Measurements from ENCODE around the gene CHCHD2.
A peak's percentile ranks its signal among the peaks of the same experiment; 100 is the strongest.
"Not testable (repeated sequence)": the region's sequence is repeated elsewhere in the genome, so short reads cannot be mapped to it uniquely, and the experiment has no call there.

Gene CHCHD2

DNA sequence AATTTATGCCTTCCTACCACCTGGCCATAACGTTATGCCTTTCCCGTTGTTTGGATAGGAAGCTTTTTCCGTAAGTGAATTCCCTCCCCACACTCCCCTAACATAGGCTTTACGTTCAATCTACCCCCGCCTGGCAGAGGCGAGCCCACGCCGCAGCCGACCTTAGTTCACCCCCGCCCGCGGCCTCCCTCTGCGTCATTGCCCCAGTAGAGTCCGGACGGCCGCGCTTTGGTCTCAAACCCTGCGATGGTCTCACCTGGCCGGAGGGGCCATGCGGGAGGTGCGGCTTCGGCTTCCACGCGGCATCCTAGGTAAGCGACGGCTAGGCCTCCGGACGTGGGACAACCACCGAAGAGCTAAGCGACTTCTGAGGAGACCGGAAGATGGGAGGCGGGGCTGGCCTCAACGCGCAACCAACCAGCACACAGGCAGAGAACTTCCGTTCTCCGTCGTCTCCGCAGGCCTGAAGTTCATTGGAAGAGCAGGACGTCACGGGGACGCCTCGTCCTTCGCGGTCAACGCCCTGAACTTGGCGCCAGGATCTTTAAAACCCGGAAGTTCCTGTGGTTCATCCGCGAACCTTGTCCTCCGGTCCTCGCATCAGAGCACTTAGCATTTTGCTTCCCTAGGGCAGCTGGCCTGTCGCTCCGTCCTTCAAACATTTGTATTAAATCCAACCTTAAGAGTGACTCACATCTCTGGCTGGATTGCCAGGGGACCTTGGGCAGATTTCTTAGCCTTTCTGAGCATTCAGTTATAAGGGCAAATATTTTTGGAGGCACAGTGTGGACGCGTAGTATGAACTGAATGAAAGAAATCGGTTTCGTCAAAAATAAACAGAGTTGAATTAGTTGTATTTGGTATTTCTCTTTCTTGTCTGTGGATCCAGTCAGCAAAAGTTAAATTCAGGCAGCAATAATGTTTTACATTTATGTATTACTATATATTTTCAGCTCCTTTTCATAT is at the start of gene CHCHD2:
Gene CHCHD2 (minus strand): TSS at position 369 of the 966 bp plus-strand sequence. CDS start 63 bp downstream, at position 306.
- H3K4me3 ChIP-seq (ENCODE audit: low read length), result peak within 1 kb of the TSS; percentile 100
- TF ChIP-seq CTCF (conservative IDR thresholded peaks at IDR 0.05; ENCODE audit: low read depth, low read length), result no peak
- DNase-seq (ENCODE audit: low read depth), result peak; percentile 98

- not testable (repeated sequence) for DNase-seq (ENCODE audit: low read depth); H3K4me3 ChIP-seq (ENCODE audit: low read length)
Observed at GRCh38 chr7:56131062-56131461, 24.8 kb upstream of the CHCHD2 start.

GRCh38 chr7:56127241-56127975 is 21.1 kb upstream of the CHCHD2 start:
- no peak overlapping the region for H3K4me3 ChIP-seq (ENCODE audit: low read length)
- TF ChIP-seq CTCF (conservative IDR thresholded peaks at IDR 0.05; ENCODE audit: low read depth, low read length), result no peak
- DNase-seq (ENCODE audit: low read depth), result no peak

DNA sequence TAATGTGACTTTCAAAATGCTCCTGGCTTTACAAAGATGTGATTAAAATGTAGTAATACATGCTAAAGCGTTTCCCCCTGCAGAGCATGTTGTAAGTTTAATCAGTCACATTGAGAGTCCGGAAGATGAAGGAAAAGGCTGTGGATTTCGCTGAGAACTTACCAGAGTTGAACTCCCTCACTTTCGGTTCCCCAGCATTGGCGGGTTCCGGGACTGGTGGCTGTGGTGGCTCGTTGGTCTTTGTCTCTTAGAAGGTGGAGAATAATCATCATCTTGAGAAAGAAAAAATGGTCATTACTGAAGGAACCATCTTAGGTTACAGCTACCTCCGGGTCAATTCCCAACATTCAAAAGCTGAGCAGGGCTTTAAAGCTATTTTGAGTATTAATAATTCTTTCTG is 19.6 kb upstream of the CHCHD2 start:
- DNase-seq (ENCODE audit: low read depth), result no peak
- TF ChIP-seq CTCF (conservative IDR thresholded peaks at IDR 0.05; ENCODE audit: low read depth, low read length), result no peak
- no peak overlapping the region for H3K4me3 ChIP-seq (ENCODE audit: low read length)

DNA sequence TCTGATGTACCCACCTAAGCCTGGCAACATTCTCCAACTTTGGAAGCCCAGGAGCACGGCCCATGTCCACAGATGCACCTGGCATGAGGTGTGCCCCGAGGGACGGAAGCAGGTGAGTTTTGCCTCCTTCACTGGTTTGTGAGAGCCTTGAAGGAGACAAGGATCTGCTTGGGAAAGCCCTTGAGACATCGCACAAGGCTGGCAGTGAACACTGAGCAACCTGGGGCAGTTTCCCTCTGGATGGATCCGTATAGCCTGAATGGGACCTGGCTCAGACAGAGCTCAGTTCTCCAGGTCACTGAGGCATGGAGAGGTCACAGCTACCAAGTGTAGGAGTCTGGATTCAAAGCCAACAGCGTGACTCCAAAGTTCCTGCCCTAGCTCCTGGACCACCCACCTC is 18.7 kb upstream of the CHCHD2 start:
- DNase-seq (ENCODE audit: low read depth), result no peak
- no peak overlapping the region for H3K4me3 ChIP-seq (ENCODE audit: low read length)
- no peak for TF ChIP-seq CTCF (conservative IDR thresholded peaks at IDR 0.05; ENCODE audit: low read depth, low read length)

- H3K4me3 ChIP-seq (ENCODE audit: low read length), result no peak overlapping the region
- no peak for TF ChIP-seq CTCF (conservative IDR thresholded peaks at IDR 0.05; ENCODE audit: low read depth, low read length)
- DNase-seq (ENCODE audit: low read depth), result no peak
Observed at GRCh38 chr7:56121440-56121839, 15.2 kb upstream of the CHCHD2 start.

DNA sequence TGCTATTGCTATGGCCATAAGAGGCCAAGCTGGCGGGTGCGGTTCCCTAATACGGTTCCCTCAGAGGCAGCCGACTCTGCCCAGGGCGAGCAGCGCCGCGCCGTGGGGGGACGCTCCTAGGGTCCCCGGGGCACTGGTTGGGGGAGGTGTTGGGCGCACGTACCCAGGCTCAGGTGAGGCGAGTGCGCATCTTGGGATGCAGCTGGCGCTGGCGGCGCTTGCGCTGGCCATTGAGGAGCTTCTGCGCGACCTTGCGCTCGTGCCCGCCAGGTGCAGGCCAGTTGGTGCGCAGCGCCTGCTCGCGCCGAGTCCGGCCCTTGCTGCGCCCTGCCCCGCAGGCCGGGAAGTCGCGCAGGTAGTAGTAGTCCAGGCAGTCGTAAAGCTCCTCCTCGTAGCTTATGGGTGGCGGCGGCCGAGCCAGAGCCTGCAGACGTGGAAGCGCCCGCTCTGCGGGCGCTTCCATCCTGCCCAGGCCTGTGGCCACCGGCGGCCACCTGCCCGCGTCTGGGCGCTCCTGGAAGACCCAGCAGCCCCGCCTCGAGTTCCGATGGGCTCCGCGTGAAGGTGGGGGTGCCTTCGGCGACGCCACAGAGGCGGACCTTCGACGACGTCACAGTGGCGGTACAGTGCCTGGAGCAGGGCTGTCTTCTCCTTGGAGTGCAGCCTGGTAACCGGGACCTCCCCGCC is 9.7 kb upstream of the CHCHD2 start, which contains the start of gene NUPR2:
Gene NUPR2 (minus strand): TSS at position 566 of the 687 bp plus-strand sequence. CDS start 103 bp downstream, at position 463.
- no peak for DNase-seq (ENCODE audit: low read depth)
- no peak for TF ChIP-seq CTCF (conservative IDR thresholded peaks at IDR 0.05; ENCODE audit: low read depth, low read length)
- H3K4me3 ChIP-seq (ENCODE audit: low read length), result no peak within 1 kb of the TSS

DNA sequence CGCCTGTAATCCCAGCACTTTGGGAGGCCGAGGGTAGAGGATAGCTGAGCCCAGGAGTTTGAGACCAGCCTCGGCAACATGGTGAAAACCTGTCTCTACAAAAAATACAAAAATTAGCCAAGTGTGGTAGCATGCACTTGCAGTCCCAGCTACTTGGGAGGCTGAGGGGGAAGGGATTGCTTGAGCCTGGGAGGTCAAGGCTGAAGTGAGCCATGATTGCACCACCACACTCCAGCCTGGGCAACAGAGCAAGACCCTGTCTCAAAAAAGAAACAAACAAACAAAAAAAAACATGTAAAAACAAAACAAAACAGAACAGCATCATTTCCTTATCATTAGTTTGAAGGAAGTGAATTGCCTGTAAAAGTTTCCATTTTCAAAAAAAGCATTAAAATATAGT is 6.0 kb upstream of the CHCHD2 start:
- not testable (repeated sequence) for H3K4me3 ChIP-seq (ENCODE audit: low read length); DNase-seq (ENCODE audit: low read depth)
